Skin epidermis (tissue), 12 donors: Measurements from ENCODE around the gene CDC25A.
A peak's percentile ranks its signal among the peaks of the same experiment; 100 is the strongest.

Source experiments
- H3K27ac ChIP-seq, 21 experiments: fragments of 200-600 bp; sonication (generic) in 11 of 21; one replicate each; pipeline ENCODE4 v1.5.0; 2020; ENCODE audit warnings: mild to moderate bottlenecking in 3 of 21, inconsistent platforms in 2 of 21, moderate library complexity in 2 of 21
- H3K4me3 ChIP-seq, 7 experiments: fragments of 200-600 bp; sonication (generic) in 2 of 7; one replicate each; pipeline ENCODE4 v1.5.0; 2020; ENCODE audit warnings: inconsistent platforms in 2 of 7, mild to moderate bottlenecking in 2 of 7, moderate library complexity in 1 of 7

The CDC25A gene

GRCh38 chr3:48151058-48151806 lies 37.0 kb downstream of the CDC25A start:
- peak overlapping the region in 5 of 21 experiments; percentile 2 to 69 (median 11) for H3K27ac ChIP-seq
- no peak overlapping the region for H3K4me3 ChIP-seq

- Histone ChIP-seq H3K27ac (peak overlapping the region in 3 of 21 experiments; percentile 58 to 72 (median 67)), H3K4me3 (no peak overlapping the region)
These were observed 44.2 kb downstream of the CDC25A start for GRCh38 chr3:48143992-48144391.

DNA sequence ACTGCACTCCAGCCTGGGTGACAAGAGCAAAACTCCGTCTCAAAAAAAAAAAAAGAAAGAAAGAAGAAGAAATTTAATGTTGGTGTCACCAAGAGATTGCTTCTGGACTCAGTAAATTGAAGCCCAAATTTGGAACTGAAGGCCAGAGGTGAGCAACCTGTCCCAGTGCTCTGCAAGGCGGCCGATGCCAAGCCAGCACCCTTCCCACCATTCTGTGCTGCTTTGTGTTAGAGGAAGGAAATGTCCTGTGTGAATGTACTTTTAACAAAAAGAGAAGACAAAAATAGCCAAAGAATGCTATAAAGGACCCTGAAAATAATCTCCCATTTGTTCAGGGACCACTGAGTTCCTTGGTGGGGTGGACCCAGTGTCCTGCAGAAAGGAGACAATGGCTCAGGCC lies 44.6 kb downstream of the CDC25A start:
- Histone ChIP-seq H3K4me3 (no peak overlapping the region), H3K27ac (peak overlapping the region in 4 of 21 experiments; percentile 45 to 72 (median 62))

- Histone ChIP-seq H3K4me3 (no peak overlapping the region), H3K27ac (peak overlapping the region in 13 of 21 experiments; percentile 0 to 72 (median 49))
These were observed 45.8 kb downstream of the CDC25A start for GRCh38 chr3:48142316-48142870.

DNA sequence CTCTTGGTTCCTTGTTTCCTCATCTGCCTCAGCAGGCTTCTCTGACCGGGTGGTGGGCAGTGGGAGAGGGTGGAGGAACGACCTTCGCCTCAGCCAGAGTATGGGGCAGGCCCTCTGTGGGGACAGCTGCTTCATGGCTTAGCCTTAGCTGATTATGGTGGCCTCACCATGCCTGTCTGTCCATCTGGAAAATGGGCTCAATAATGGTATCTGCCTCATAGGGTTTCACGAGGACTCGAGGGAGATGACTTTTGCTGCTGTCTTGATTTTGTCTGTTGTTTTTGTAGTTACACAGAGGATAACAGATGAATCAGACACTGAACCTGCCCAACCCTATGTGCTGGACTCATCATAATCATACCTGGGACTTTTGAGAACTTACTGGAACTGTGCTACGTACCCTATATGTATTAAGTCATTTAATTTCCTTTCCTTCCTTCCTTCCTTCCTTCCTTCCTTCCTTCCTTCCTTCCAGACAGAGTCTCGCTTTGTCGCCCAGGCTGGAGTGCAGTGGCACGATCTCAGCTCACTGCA lies 46.5 kb downstream of the CDC25A start:
- Histone ChIP-seq H3K27ac (peak overlapping the region in 14 of 21 experiments; percentile 11 to 72 (median 48)), H3K4me3 (no peak overlapping the region)

DNA sequence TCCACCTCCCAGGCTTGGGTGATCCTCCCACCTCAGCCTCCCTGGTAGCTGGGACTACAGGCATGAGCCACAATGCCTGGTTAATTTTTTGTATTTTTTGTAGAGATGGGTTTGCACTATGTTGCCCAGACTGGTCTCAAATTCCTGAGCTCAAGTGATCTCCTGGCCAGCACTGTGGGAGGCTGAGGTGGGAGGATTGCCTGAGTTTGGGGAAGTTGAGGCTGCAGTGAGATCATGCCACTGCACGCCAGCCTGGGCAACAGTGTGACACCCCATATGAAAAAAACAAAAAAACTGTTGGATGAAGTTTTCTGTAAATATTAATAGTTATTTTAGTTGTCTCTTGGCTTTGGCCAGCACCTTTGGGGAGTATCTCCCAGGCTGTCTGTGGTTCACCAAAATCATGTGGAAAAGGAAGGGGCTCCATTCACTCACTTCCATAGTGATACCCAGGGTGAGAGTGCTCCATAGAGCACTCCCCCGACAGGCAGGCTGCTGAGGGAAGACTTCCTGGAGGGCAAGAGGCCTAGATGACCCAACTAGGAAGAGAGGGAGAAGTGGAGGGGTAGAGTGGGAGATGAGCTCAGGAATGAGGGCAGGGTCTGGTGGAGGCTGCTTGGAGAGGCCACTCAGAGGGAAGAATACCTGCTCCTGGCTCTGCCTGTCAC lies 47.1 kb downstream of the CDC25A start:
- H3K4me3 ChIP-seq: no peak overlapping the region
- H3K27ac ChIP-seq: peak overlapping the region in 12 of 21 experiments; percentile 11 to 72 (median 48)

- Histone ChIP-seq H3K4me3 (no peak overlapping the region), H3K27ac (peak overlapping the region in 2 of 21 experiments; percentile 12 to 18)
These were observed 47.9 kb downstream of the CDC25A start for GRCh38 chr3:48140336-48140757.

DNA sequence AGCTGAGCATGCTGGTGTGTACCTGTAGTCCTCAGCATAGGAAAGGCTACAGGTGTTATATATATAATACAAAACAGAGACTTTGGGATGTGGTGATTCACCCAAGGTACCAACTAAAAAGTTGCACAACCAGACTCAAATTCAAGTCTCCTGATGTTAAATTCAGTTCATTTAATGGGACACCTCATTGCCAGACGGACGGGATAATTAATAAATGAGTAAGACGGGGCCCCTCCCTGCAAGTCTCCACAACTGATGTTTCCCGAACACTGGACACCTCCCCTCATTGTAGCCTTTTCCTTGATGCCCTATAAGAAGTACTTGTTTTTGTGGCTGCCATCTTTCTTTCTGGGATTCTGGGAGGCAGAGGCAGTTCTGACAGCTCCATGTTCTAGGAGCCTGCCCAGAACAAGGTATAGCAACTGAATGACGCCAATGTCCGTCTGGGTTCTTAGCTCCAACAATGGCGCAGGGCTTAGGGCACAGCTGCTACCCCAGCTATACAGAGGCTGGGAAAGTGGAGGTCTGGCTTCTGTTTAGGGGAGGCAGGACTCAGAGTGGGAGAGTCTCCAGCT lies 50.7 kb downstream of the CDC25A start:
- no peak overlapping the region for H3K4me3 ChIP-seq
- H3K27ac ChIP-seq: peak overlapping the region in 6 of 21 experiments; percentile 29 to 75 (median 59)

- H3K27ac ChIP-seq: peak overlapping the region in 1 of 21 experiments; percentile 9
These were observed 52.4 kb downstream of the CDC25A start for GRCh38 chr3:48135552-48136495.

DNA sequence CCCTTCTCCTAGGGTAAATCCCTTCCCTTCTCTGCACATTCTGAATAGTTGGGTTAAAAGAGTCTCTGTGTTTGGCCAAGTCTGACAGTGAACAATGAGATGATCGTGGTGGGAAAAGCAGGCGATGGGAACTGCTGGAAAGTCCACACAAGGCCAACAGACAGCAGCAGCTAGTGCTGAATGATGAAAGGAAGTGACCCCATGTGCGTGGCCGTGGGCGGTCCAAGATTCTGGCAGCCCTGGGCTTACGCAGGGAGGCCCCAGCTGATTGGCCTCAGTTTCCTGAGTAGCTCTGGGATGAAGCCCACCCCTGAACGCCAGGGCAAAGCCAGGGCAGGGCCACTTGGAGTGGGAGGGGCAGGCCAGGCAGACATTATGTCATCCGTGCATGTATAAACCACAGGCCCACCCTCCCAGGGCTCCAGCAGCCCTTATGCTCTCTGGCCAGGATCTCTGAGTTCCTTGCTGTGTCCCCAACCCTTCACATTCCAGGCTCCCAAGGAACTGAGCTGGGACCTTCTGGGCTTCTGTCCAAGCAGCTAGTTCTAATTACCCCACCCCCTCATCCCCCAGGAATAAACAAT lies 57.8 kb downstream of the CDC25A start:
- H3K4me3 ChIP-seq: no peak overlapping the region
- peak overlapping the region in 16 of 21 experiments; percentile 1 to 73 (median 53) for H3K27ac ChIP-seq

More at GRCh38 chr3:48135552-48136495, 52.4 kb downstream of the CDC25A start:
- no peak overlapping the region for H3K4me3 ChIP-seq

DNA sequence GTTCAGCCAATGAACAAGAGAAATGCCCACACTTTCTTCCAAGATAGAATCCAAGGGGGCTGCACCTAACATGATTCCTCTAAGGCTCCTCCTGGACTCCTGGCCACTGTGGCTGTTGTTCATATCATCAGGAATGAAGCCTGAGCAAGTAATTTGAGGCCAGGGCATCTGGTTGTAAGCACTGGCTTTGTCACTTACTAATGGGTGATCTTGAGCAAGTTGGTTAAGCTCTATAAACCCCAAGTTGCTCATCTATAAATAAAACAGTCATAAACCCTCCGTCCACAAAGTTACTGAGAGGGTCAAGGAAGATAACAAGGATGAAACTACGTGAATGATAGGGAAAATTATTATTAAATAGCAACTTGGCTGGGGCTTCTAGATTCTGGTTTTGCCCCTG lies 58.3 kb downstream of the CDC25A start:
- no peak overlapping the region for H3K4me3 ChIP-seq
- H3K27ac ChIP-seq: peak overlapping the region in 15 of 21 experiments; percentile 1 to 73 (median 48)

GRCh38 chr3:48128774-48129173 lies 59.4 kb downstream of the CDC25A start:
- H3K27ac ChIP-seq: no peak overlapping the region
- H3K4me3 ChIP-seq: no peak overlapping the region

DNA sequence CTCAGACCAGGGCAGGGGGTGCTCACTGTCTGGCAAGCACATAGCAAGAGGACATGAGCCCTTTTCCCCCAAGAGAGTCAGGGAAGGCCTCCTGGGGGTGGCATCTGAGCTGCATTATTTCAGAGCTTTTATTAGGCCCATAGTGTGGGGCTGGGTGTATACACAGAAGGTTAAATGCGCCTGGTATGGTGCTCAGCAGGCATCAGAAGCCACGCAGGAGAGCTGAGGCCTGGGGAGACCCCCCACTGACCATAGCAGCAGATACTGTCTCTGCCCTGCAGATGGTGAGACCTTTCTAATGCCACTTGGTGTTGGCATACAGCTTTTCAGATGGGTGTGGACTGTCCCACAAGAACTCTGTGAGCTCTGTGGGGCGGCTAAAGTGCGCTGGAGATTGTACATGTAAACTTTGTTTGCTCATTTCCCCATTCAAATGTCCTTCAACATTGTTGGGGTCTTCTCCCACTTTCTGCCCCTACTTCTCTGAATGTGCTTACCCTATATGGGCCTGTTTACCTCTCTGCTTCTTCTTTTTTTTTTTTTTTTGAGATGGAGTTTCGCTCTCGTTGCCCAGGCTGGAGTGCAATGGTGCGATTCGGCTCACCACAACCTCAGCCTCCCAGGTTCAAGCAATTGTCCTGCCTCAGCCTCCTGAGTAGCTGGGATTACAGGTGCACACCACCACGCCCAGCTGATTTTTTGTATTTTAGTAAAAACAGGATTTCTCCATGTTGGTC lies 62.2 kb downstream of the CDC25A start:
- Histone ChIP-seq H3K27ac (no peak overlapping the region), H3K4me3 (no peak overlapping the region)

DNA sequence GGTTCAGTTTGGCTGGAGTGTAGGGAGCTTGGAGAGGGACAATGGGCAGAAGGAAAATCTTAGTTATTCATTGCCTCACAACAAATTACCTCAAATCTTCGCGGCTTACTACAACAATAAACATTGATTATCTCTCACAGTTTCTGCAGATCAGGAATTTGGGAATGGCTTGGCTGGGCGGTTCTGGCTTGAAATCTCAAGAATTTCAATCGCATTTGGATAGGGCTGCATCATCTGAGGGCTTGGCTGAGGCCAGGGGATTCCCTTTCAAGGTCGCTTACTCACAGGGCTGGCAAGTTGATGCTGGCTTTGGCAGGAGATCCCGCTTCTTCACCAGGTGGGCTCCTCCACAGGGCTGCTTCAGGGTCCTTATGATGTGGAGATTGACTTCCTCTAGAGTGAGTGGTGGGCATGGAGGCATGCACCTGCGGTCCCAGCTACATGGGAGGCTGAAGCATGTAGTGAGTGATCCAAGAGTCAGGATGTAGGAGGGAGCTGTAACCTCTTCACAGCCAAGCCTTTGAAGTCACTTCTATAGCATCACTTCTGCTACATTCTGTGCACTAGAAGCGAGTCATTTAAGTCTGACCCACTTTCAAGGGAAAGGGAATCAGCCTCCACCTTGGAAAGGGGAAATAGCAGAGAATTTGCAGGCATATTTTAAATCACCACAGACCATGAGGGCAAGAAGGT lies 63.1 kb downstream of the CDC25A start:
- H3K27ac ChIP-seq: no peak overlapping the region
- no peak overlapping the region for H3K4me3 ChIP-seq

- H3K27ac ChIP-seq: no peak overlapping the region
- no peak overlapping the region for H3K4me3 ChIP-seq
These were observed 64.9 kb downstream of the CDC25A start for GRCh38 chr3:48123346-48123745.

GRCh38 chr3:48122504-48122903 lies 65.7 kb downstream of the CDC25A start:
- no peak overlapping the region for H3K4me3 ChIP-seq
- no peak overlapping the region for H3K27ac ChIP-seq

- H3K27ac ChIP-seq: no peak overlapping the region
- H3K4me3 ChIP-seq: no peak overlapping the region
These were observed 68.0 kb downstream of the CDC25A start for GRCh38 chr3:48120223-48120622.
